GM21529 (cell line): ENCODE measurements around the gene VRK3.

Source experiments
- ATAC-seq: cut with Tn5 transposase; IDR thresholded peaks from one replicate; pipeline ENCODE4 v1.9.1; 2021; ENCODE audit not compliant: unreplicated experiment

Gene VRK3

GRCh38 chr19:49932731-49933131 lies 92.4 kb downstream of the VRK3 start:
- ATAC-seq: no peak

GRCh38 chr19:49932041-49932451 lies 93.1 kb downstream of the VRK3 start:
- no peak for ATAC-seq

GRCh38 chr19:49931293-49932040 lies 93.7 kb downstream of the VRK3 start:
- no peak for ATAC-seq

- ATAC-seq: no peak
Observed at GRCh38 chr19:49930483-49931011, 94.6 kb downstream of the VRK3 start.

- peak; percentile 67 for ATAC-seq
Observed at GRCh38 chr19:49929611-49930482, 95.3 kb downstream of the VRK3 start.

GRCh38 chr19:49929121-49929610 lies 96.0 kb downstream of the VRK3 start, which contains the start of the genes ATF5 and NUP62:
Gene ATF5, plus strand, starts transcription at chr19:49929205. Its CDS starts 1,646 bp downstream, at chr19:49930851.
Gene NUP62, minus strand, starts transcription at chr19:49929504. Its CDS starts 19,697 bp downstream, at chr19:49909807.
- peak; percentile 36 for ATAC-seq

GRCh38 chr19:49927526-49928264 lies 97.5 kb downstream of the VRK3 start:
- no peak for ATAC-seq

- no peak for ATAC-seq
Observed at GRCh38 chr19:49926515-49926914, 98.7 kb downstream of the VRK3 start.
